Measurements from ENCODE around the gene UROC1.

Gene UROC1

GRCh38 chr3:126494204-126494969 lies 23.2 kb downstream of the UROC1 start:
- TF ChIP-seq ZNF274 (IDR thresholded peaks at IDR 0.05; ENCODE audit: low read depth, low read length) = no peak
- no peak overlapping the region for H3K4me3 ChIP-seq (ENCODE audit: low read length)

- H3K4me3 ChIP-seq (ENCODE audit: low read length) = no peak overlapping the region
- TF ChIP-seq ZNF274 (IDR thresholded peaks at IDR 0.05; ENCODE audit: low read depth, low read length) = no peak
Measured at GRCh38 chr3:126493739-126494138, 23.8 kb downstream of the UROC1 start.

- TF ChIP-seq ZNF274 (IDR thresholded peaks at IDR 0.05; ENCODE audit: low read depth, low read length) = no peak
- no peak overlapping the region for H3K4me3 ChIP-seq (ENCODE audit: low read length)
Measured at GRCh38 chr3:126493051-126493450, 24.5 kb downstream of the UROC1 start.

DNA sequence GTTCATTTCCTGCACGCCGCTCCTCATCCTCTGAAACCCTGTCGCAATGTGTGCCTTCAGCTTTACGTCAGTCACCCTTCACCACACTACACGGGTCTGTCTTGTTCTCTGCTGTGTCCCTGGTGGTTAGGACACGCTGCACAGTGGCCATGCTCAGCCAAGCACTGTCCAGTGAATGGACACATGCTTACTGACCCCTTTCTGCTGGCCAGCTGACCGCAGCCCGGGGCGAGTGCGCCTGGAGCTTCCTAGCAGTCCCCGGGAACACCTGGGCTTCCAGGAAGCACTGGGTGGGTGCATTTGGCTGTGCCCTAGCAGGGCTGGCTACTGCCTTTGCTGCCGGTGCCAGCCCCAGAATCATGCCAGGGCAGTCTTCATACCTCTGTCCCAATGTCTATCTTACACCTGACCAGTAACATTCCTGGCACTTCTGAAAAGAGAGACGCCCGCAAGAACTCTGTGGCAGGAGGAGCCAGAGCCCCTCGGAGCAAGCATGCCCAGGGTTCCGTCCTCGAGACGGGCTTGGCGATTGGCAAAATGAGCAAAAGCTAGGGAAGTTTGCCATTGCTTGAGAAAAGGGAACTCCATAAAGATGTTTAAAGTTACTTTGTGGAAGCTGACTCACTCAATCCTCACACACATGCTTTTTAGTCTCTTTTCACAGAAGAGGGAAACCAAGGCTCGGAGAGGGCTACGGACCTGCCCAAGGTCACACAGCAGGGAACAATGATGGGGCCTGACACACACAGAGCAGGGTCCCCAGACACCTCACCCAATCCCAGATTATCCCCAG lies 26.2 kb downstream of the UROC1 start:
- no peak overlapping the region for H3K4me3 ChIP-seq (ENCODE audit: low read length)
- TF ChIP-seq ZNF274 (IDR thresholded peaks at IDR 0.05; ENCODE audit: low read depth, low read length) = no peak

- TF ChIP-seq ZNF274 (IDR thresholded peaks at IDR 0.05; ENCODE audit: low read depth, low read length) = no peak
- no peak overlapping the region for H3K4me3 ChIP-seq (ENCODE audit: low read length)
Measured at GRCh38 chr3:126490619-126491018, 27.0 kb downstream of the UROC1 start.

DNA sequence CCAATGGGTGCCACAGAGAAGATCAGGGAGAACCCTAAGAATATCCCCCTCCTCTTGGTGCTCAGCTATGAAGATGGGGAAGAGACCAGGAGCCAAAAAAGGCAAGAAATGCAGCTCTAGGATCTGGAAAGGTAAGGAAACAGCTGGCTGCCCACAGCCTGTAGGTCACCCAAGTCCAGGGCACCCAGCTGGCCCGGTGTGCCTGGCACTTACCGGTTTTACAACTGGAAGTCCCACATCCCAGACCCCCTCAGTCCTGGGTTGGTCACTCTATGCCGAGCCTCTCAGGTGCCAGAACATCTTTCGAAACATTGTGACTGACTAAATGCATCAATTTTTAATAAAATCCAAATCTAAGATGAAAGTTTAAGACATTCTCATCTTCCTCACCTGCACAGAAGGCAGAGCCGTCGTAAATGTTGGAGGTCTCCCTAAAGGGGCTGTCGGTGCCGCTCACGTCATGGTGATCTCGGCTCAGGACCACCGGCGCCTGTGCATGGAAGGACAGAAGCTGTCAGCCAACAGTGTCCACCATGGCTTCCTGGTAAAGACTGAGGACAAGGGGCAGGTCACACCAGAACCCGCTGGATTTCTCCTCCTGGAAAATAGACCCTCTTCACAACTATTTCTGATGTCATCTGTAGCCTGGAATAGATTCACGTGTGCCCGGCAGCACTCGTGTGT lies 28.5 kb downstream of the UROC1 start:
- H3K4me3 ChIP-seq (ENCODE audit: low read length) = no peak overlapping the region
- no peak for TF ChIP-seq ZNF274 (IDR thresholded peaks at IDR 0.05; ENCODE audit: low read depth, low read length)

DNA sequence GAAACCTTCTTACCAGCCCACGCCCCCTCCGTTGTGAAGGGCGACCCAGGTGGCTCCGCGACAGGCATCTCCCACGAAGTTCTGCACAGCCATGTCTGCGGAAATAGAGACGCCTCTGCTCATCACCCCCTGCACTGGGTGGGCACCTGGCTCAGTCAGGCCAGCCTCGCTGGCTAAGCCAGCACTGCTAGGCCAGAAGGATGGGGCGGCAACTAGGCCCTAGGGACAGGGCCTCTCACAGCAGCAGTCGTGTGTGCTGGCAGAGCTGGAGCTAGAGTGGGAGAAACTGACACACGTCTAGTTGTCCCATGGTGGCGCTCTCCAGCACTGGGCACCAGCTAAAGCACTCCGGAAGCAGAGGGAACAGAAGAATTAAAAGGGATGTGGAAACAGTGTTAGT lies 29.4 kb downstream of the UROC1 start:
- no peak overlapping the region for H3K4me3 ChIP-seq (ENCODE audit: low read length)
- TF ChIP-seq ZNF274 (IDR thresholded peaks at IDR 0.05; ENCODE audit: low read depth, low read length) = no peak

DNA sequence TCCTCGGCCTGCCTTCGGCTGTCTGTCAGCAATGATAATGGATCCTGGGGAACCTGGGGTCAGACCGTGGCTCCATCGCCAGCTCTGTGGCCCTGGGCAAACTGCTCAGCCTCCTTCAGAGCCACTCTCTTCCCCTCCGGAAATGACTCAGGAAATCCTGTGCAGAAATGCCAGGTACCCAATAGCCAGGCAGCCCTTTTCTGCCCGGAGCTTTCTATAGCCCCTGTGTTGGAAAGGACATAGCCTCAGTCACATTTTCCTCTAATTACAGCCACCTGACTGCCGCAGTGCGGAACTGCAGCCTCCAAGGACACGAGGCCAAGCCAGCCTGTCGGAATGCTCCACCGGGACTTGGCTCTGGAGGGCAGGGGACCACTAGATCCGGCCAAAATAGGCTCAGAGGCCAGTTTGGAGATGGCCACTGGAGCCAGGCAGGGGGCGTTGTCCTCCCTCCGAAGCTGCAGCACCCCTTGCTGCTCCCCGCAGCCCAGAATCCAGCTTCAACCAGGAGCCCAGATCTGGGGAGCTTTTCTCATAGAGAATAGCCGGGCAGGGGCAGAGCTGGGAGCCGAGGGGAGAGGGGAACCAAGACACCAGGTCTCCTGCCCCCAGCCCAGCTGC lies 30.3 kb downstream of the UROC1 start:
- TF ChIP-seq ZNF274 (IDR thresholded peaks at IDR 0.05; ENCODE audit: low read depth, low read length) = no peak
- H3K4me3 ChIP-seq (ENCODE audit: low read length) = no peak overlapping the region

DNA sequence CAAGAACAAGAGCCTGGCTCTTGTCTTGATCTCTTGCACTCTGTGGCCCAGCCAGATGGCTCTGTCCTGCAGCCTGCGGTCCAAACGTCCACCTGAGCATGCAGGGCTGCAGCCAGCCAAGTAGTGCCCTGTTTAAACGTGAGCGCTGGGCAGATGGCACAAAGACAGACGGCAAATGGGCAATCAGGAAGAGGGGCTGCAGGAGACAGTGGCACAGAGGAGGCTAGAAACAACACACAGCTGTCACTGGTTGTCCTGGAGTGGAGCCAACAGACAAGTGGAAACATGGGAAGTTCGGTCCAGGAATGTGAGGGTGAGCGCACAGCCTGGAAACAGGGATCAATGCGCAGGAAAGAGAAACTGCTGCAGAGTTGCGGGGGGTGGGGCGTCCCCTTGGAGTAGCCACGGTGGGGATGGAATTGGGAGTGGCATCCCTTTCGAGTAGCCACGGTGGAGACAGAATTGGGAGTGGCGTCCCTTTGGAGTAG lies 31.2 kb downstream of the UROC1 start:
- H3K4me3 ChIP-seq (ENCODE audit: low read length) = no peak overlapping the region
- no peak for TF ChIP-seq ZNF274 (IDR thresholded peaks at IDR 0.05; ENCODE audit: low read depth, low read length)

GRCh38 chr3:126485956-126486355 lies 31.6 kb downstream of the UROC1 start:
- H3K4me3 ChIP-seq (ENCODE audit: low read length) = no peak overlapping the region
- TF ChIP-seq ZNF274 (IDR thresholded peaks at IDR 0.05; ENCODE audit: low read depth, low read length) = no peak

DNA sequence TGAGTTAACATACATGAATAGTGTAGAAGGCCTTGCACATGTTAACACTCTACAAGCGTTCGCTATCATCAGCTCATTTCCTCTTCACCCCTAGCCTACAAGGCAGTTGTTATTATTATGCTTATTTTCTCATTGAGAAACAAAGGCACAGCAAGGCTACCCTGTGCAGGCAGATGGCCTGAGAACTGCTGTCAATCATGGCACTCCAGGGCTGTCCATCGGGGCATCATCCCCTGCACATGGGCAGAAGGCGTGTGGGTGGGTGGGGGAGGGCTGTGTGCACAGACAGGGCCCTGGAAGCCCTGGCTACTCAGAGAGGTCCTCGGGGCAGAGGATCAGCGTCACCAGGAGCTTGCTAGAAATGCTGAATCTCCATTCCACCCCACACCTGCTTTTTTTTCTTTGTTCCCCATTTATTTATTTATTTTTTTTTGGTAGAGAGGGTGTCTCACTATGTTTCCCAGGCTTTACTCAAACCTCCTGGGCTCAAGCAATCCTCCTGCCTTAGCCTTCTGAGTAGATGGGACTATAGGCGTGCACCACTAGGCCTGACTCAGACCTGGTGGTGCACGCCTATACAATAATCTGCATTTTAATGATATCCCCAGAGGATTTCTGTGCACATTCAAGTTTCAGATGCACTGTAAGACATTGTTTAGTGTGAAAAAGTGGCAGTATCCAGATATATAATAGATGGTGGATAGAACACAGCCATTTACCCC lies 32.2 kb downstream of the UROC1 start:
- no peak for TF ChIP-seq ZNF274 (IDR thresholded peaks at IDR 0.05; ENCODE audit: low read depth, low read length)
- no peak overlapping the region for H3K4me3 ChIP-seq (ENCODE audit: low read length)

- no peak overlapping the region for H3K4me3 ChIP-seq (ENCODE audit: low read length)
- no peak for TF ChIP-seq ZNF274 (IDR thresholded peaks at IDR 0.05; ENCODE audit: low read depth, low read length)
Measured at GRCh38 chr3:126484662-126485061, 32.9 kb downstream of the UROC1 start.

GRCh38 chr3:126484148-126484547 lies 33.4 kb downstream of the UROC1 start:
- TF ChIP-seq ZNF274 (IDR thresholded peaks at IDR 0.05; ENCODE audit: low read depth, low read length) = no peak
- no peak overlapping the region for H3K4me3 ChIP-seq (ENCODE audit: low read length)

All from GM08714 (cell line).